ENCODE data around the gene COL16A1. TPM values are rescaled to one million over a fixed set of nuclear protein-coding genes. Genes with fewer than 3 reads are reported as not detected.
A peak's percentile ranks its signal among the peaks of the same experiment; 100 is the strongest.

COL16A1 gene
- total RNA-seq, 6 donors from 2014 or later: 15.2 to 103 (median 40.7) TPM

DNA sequence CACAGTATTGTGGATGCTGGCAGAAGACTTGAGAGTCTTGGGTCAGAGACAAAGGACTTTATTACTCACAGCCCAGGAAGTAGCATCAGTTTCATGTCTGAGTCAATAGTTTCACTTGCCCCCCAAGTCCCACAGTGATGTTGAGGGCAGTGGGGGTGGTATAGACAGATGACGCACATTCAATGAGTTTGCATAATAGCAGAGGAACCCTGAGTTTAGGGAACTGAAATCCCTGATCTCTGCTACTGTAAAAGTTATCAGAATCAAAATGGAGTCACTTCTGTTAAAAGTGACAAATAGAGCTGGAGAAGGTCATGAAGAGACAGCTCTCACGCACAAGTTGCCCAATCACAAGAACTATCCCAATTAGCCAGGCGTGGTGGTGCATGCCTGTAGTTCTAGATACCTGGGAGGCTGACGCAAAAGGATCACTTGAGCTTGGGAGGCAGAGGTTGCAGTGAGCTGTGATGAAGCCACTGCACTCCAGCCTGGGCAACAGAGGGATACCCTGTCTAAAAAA, 97.8 kb downstream of the COL16A1 start:
- peak in 1 of 2 donors; percentile 19 for DNase-seq
- Histone ChIP-seq H3K27ac (no peak overlapping the region), H3K9me3 (no peaks in the 10 kb centered on the region), H3K4me3 (no peak overlapping the region), H3K27me3 (no peaks in the 10 kb centered on the region), H3K36me3 (no peaks in the 10 kb centered on the region), H3K4me1 (no peaks in the 10 kb centered on the region)
- TF ChIP-seq EP300 (IDR thresholded peaks at IDR 0.05) (no peak), POLR2AphosphoS5 (IDR thresholded peaks at IDR 0.05) (no peak), POLR2A (IDR thresholded peaks at IDR 0.05) (no peak)
- TF ChIP-seq, protein P1, sequence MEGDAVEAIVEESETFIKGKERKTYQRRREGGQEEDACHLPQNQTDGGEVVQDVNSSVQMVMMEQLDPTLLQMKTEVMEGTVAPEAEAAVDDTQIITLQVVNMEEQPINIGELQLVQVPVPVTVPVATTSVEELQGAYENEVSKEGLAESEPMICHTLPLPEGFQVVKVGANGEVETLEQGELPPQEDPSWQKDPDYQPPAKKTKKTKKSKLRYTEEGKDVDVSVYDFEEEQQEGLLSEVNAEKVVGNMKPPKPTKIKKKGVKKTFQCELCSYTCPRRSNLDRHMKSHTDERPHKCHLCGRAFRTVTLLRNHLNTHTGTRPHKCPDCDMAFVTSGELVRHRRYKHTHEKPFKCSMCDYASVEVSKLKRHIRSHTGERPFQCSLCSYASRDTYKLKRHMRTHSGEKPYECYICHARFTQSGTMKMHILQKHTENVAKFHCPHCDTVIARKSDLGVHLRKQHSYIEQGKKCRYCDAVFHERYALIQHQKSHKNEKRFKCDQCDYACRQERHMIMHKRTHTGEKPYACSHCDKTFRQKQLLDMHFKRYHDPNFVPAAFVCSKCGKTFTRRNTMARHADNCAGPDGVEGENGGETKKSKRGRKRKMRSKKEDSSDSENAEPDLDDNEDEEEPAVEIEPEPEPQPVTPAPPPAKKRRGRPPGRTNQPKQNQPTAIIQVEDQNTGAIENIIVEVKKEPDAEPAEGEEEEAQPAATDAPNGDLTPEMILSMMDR (IDR thresholded peaks at IDR 0.05): no peak
- ATAC-seq (ENCODE audit: low FRiP score in 2 of 2): peak in 1 of 2 donors; percentile 58
- WGBS, 2 donors: 67 to 82% methylated on average over 4 of the region's 4 CpGs

Other genes with a start within 250 kb of the COL16A1 start
- gene TINAGL1, start 127.5 kb downstream of the COL16A1 start, total RNA-seq: 100 to 1,000 TPM in 3 of 6 donors, 10 to 100 TPM in 3; 71.3 to 191 (median 120) TPM
- 1 to 10 TPM in 1 of 6 donors, not detected in 5; 2.1 TPM for gene HCRTR1, start 86.3 kb downstream of the COL16A1 start, total RNA-seq
- 100 to 1,000 TPM in 1 of 6 donors, 10 to 100 TPM in 5; 52.4 to 135 (median 77.4) TPM for gene PEF1, start 59.1 kb downstream of the COL16A1 start, total RNA-seq
- gene ADGRB2, start 60.3 kb upstream of the COL16A1 start, total RNA-seq: 1 to 10 TPM in 5 of 6 donors, under 1 TPM in 1; 0.34 to 1.9 (median 1.1) TPM
- 10 to 100 TPM in 3 of 6 donors, 1 to 10 TPM in 3; 7.3 to 63.3 (median 10.4) TPM for gene SPOCD1, start 112.0 kb upstream of the COL16A1 start, total RNA-seq
- gene PTP4A2, start 234.4 kb upstream of the COL16A1 start, total RNA-seq: 100 to 1,000 TPM in 4 of 6 donors, 10 to 100 TPM in 2; 71.6 to 279 (median 148) TPM